Activated naive CD4-positive, alpha-beta T cell treated with anti-CD3 and anti-CD28 coated beads for 36 hours (primary cell): Measurements from ENCODE around the gene HECTD4. TPM values are rescaled to one million over a fixed set of nuclear protein-coding genes. Genes with fewer than 3 reads are reported as not detected.
A peak's percentile ranks its signal among the peaks of the same experiment; 100 is the strongest.
"Not testable (repeated sequence)": the region's sequence is repeated elsewhere in the genome, so short reads cannot be mapped to it uniquely, and the experiment has no call there.

Experiments used
- CTCF ChIA-PET: fragments of 350-600 bp; sonication (Branson Sonifier 250); formaldehyde crosslinking; loops from one replicate; lab custom pipeline; 2021; ENCODE audit warnings: antibody characterized with exemption; lab: Charles Lee
- DNase-seq: peaks from one replicate; pipeline ENCODE4 v3.0.0-alpha.2; 2020
- H3K27ac Mint-ChIP-seq: one replicate; pipeline ENCODE4 v1.8.0; 2021; ENCODE audit warnings: mild to moderate bottlenecking, mixed read lengths
- H3K27me3 Mint-ChIP-seq: one replicate; pipeline ENCODE4 v1.8.0; 2021; ENCODE audit warnings: low read depth, mixed read lengths
- H3K36me3 Mint-ChIP-seq: one replicate; pipeline ENCODE4 v1.8.0; 2021; ENCODE audit warnings: low read depth, mixed read lengths
- H3K4me1 Mint-ChIP-seq: one replicate; pipeline ENCODE4 v1.8.0; 2021; ENCODE audit warnings: low read depth, mixed read lengths
- H3K4me3 Mint-ChIP-seq: one replicate; pipeline ENCODE4 v1.8.0; 2021; ENCODE audit warnings: mild to moderate bottlenecking, moderate library complexity, mixed read lengths
- H3K9me3 Mint-ChIP-seq: one replicate; pipeline ENCODE4 v1.8.0; 2021; ENCODE audit warnings: mixed read lengths
- intact Hi-C: fragments of 100-400 bp; cut with micrococcal nuclease; formaldehyde crosslinking; loops from one replicate; pipeline ENCODE4 v1.15.1; 2023
- total RNA-seq, 2 experiments: library from RNA; stranded (reverse); gene quantifications; one replicate each; pipeline ENCODE4 v1.2.3, GENCODE V29; 2021

The HECTD4 gene
- total RNA-seq, 2 experiments from 2014 or later, result 17.6 to 19.2 TPM

DNA sequence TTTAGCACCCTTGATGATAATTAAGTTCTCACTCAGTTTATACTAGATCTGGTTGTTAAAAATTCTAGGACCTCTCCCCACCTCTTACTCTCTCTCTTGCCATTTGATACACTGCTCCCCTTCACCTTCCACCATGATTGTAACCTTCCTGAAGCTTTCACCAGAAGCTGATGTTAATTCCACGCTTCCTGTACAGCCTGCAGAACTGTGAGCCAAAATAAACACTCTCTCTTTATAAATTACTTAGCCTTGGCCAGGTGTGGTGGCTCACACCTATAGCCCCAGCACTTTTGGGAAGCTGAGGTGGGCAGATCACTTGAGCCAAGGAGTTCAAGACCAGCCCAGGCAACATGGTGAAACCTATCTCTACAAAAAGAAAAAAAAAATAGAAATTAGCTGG, 11.1 kb upstream of the HECTD4 start:
- Mint-ChIP-seq H3K36me3 (no peaks in the 10 kb centered on the region), H3K4me3 (no peak overlapping the region), H3K4me1 (no peaks in the 10 kb centered on the region), H3K27ac (no peak overlapping the region), H3K27me3 (no peaks in the 10 kb centered on the region), H3K9me3 (peaks cover 2% of the 10 kb centered on the region)
- CTCF ChIA-PET, result interaction anchor here (1.0 kb wide), 1 partner anchor 13 kb away, joined by 3 read pairs; no protein-coding TSS in a partner anchor
- DNase-seq, result no peak
- intact Hi-C loops, result no loop called here

GRCh38 chr12:112389922-112390654, 7.9 kb upstream of the HECTD4 start:
- intact Hi-C loops, result loop anchor here (5.0 to 10.0 kb wide), 2 partner anchors 315 to 568 kb away; no protein-coding TSS in a partner anchor
- CTCF ChIA-PET, H3K4me3 Mint-ChIP-seq, DNase-seq, H3K9me3 Mint-ChIP-seq, H3K27me3 Mint-ChIP-seq, H3K27ac Mint-ChIP-seq, H3K36me3 Mint-ChIP-seq: not testable (repeated sequence)
- H3K4me1 Mint-ChIP-seq, result peaks cover 11% of the 10 kb centered on the region

DNA sequence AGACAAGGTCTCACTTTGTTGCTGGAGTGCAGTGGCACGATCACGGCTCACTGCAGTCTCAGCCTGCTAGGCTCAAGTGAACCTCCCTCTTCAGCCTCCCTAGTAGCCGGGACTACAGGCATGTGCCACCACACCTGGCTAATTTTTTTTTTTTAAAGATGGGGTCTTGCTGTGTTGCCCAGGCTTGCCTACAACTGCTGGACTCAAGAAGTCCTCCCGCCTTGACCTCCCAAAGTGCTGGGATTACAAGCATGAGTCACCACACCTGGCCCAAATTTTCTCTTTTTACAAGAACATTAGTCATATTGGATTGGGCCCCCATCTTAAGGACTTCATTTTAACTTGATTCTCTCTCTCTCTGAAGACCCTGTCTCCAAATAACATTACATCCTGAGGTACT, 7.0 kb upstream of the HECTD4 start:
- Mint-ChIP-seq H3K4me3 (no peak overlapping the region), H3K9me3 (no peaks in the 10 kb centered on the region), H3K4me1 (peaks cover 11% of the 10 kb centered on the region), H3K27ac (no peak overlapping the region), H3K36me3 (no peaks in the 10 kb centered on the region), H3K27me3 (no peaks in the 10 kb centered on the region)
- no peak for DNase-seq
- intact Hi-C loops, result loop anchor here (5.0 to 10.0 kb wide), 2 partner anchors 314 to 567 kb away; no protein-coding TSS in a partner anchor
- CTCF ChIA-PET, result no interaction called here

DNA sequence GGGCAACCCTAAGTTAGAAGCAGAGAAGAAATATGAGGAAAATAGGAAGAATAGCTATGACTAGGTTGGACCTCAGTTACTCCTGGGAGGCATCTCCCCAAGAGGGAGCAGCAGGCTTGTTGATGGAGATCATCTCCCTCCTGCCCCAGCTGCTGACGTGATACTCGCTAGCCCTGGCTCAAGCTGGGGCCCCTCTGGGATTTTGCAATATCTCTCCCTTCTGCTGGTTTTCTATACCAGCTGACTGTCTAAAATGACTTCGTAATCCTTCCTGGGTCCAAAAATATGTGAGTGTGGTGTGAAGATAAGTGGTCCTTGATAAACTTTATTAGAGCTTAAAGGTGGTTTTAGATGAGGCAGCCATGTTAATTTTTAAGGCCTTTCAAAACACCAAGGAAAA, 4.5 kb upstream of the HECTD4 start:
- Mint-ChIP-seq H3K27ac (peak overlapping the region; percentile 80), H3K4me1 (peaks cover 13% of the 10 kb centered on the region), H3K4me3 (no peak overlapping the region), H3K27me3 (no peaks in the 10 kb centered on the region), H3K9me3 (no peaks in the 10 kb centered on the region), H3K36me3 (no peaks in the 10 kb centered on the region)
- CTCF ChIA-PET, result interaction anchor here (0.6 to 6.2 kb wide), 27 partner anchors 10 to 838 kb away, joined by 3 to 62 read pairs (median 4); partner anchors contain the start of genes ERP29 and TMEM116
- no peak for DNase-seq
- intact Hi-C loops, result loop anchor here (1.0 to 10.0 kb wide), 7 partner anchors 92 to 564 kb away; partner anchors contain the start of genes ERP29, TMEM116 and TRAFD1

DNA sequence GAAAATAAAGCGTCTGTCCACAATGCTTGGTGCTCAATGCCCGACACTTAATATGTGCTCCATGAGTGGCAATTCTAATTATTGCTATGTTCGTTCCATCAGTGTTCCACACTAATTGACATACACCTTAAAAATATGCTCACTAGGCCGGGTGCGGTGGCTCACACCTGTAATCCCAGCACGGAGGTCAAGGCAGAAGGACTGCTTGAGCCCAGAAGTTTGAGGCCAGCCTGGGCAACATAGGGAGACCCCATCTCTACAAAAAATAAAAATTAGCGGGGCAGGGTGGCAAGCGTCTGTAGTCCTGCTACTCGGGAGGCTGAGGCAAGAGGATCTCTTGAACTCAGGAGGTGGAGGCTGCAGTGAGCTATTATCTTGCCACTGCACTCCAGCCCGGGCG, 635 bp upstream of the HECTD4 start:
- intact Hi-C loops, result loop anchor here (1.0 to 10.0 kb wide), 3 partner anchors 26 to 541 kb away; partner anchors contain the start of genes MAPKAPK5 and RPL6
- CTCF ChIA-PET, result interaction anchor here (6.2 kb wide), 1 partner anchor 185 kb away, joined by 62 read pairs; no protein-coding TSS in a partner anchor
- Mint-ChIP-seq H3K4me1 (peaks cover 30% of the 10 kb centered on the region), H3K9me3 (no peaks in the 10 kb centered on the region), H3K4me3 (peak overlapping the region; percentile 90), H3K27me3 (no peaks in the 10 kb centered on the region), H3K36me3 (no peaks in the 10 kb centered on the region), H3K27ac (peak overlapping the region; percentile 79)
- DNase-seq, result no peak

- H3K27me3 Mint-ChIP-seq, result no peaks in the 10 kb centered on the region
- peak overlapping the region; percentile 80 for H3K27ac Mint-ChIP-seq
- H3K36me3 Mint-ChIP-seq, result no peaks in the 10 kb centered on the region
- peak; percentile 41 for DNase-seq
- peaks cover 19% of the 10 kb centered on the region for H3K4me1 Mint-ChIP-seq
- peak overlapping the region; percentile 96 for H3K4me3 Mint-ChIP-seq
- intact Hi-C loops, result loop anchor here (10.0 kb wide), 1 partner anchor 307 kb away; no protein-coding TSS in a partner anchor
- CTCF ChIA-PET, result no interaction called here
- H3K9me3 Mint-ChIP-seq, result no peaks in the 10 kb centered on the region
Measured at GRCh38 chr12:112381406-112381882, 787 bp downstream of the HECTD4 start.

GRCh38 chr12:112380663-112381405, 1.4 kb downstream of the HECTD4 start:
- H3K9me3 Mint-ChIP-seq, result no peaks in the 10 kb centered on the region
- H3K4me1 Mint-ChIP-seq, result peaks cover 19% of the 10 kb centered on the region
- peak; percentile 18 for DNase-seq
- H3K27me3 Mint-ChIP-seq, result no peaks in the 10 kb centered on the region
- CTCF ChIA-PET, result no interaction called here
- H3K27ac Mint-ChIP-seq, result peak overlapping the region; percentile 80
- no peaks in the 10 kb centered on the region for H3K36me3 Mint-ChIP-seq
- H3K4me3 Mint-ChIP-seq, result peak overlapping the region; percentile 96
- intact Hi-C loops, result loop anchor here (10.0 kb wide), 1 partner anchor 306 kb away; no protein-coding TSS in a partner anchor

DNA sequence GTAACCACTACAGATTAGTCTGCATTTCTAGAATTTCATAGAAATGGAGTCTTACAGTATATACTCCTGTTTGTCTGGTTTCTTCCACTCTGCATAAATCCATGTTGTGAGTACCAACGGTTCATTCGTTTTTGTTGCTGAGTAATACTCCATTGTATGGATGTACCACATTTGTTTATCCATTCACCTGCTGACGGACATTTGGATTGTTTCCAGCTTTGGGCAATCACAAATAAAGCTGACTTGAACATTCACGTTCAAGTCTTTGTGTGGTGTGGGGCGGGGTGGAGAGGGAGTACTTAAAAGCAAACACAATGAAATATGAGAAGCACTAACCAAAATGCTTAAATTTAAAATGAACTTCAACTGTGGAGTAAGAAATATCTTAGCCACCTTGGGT, 7.1 kb downstream of the HECTD4 start:
- no peak overlapping the region for H3K27ac Mint-ChIP-seq

GRCh38 chr12:112374166-112374740, 8.0 kb downstream of the HECTD4 start:
- Mint-ChIP-seq H3K4me3 (no peak overlapping the region), H3K27me3 (no peaks in the 10 kb centered on the region), H3K4me1 (peaks cover 6% of the 10 kb centered on the region), H3K9me3 (no peaks in the 10 kb centered on the region), H3K27ac (no peak overlapping the region), H3K36me3 (no peaks in the 10 kb centered on the region)
- CTCF ChIA-PET, result interaction anchor here (1.3 kb wide), 1 partner anchor 13 kb away, joined by 3 read pairs; no protein-coding TSS in a partner anchor
- intact Hi-C loops, result no loop called here
- no peak for DNase-seq

More for the DNA sequence above, 7.1 kb downstream of the HECTD4 start:
- Mint-ChIP-seq H3K36me3 (no peaks in the 10 kb centered on the region), H3K4me3 (no peak overlapping the region), H3K9me3 (no peaks in the 10 kb centered on the region), H3K4me1 (peaks cover 10% of the 10 kb centered on the region), H3K27me3 (no peaks in the 10 kb centered on the region)
- intact Hi-C loops, result no loop called here
- DNase-seq, result no peak
- CTCF ChIA-PET, result interaction anchor here (0.5 to 1.3 kb wide), 3 partner anchors 12 to 746 kb away, joined by 3 to 5 read pairs (median 4); no protein-coding TSS in a partner anchor

GRCh38 chr12:112370868-112371510, 11.2 kb downstream of the HECTD4 start:
- peaks cover 6% of the 10 kb centered on the region for H3K4me1 Mint-ChIP-seq
- H3K27ac Mint-ChIP-seq, result peak overlapping the region; percentile 43
- CTCF ChIA-PET, result no interaction called here
- H3K36me3 Mint-ChIP-seq, result no peaks in the 10 kb centered on the region
- no peaks in the 10 kb centered on the region for H3K9me3 Mint-ChIP-seq
- H3K4me3 Mint-ChIP-seq, result no peak overlapping the region
- no peak for DNase-seq
- H3K27me3 Mint-ChIP-seq, result no peaks in the 10 kb centered on the region
- intact Hi-C loops, result no loop called here

DNA sequence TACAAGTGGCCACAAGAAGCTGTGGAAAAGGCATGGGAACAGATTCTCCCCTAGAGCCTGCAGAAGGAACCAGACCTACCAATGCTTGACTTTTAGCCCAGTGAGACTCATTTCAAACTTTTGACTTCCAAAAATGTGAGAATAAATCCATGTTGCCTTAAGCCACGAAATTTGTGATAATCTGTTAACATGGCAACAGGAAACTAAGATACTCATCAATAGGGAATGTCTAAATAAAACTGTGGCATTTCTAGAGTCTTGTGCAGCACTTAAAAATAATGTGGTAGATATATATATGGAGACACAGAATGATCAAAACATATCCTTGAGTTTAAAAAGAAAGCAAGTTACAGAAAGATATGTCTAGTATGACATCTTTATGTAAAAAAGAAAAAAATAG, 12.0 kb downstream of the HECTD4 start:
- no peak for DNase-seq
- Mint-ChIP-seq H3K27me3 (no peaks in the 10 kb centered on the region), H3K4me1 (peaks cover 6% of the 10 kb centered on the region), H3K36me3 (no peaks in the 10 kb centered on the region), H3K27ac (no peak overlapping the region), H3K9me3 (no peaks in the 10 kb centered on the region), H3K4me3 (no peak overlapping the region)
- intact Hi-C loops, result no loop called here
- CTCF ChIA-PET, result no interaction called here
